Measurements from ENCODE around the gene MCTP2. TPM values are rescaled to one million over a fixed set of nuclear protein-coding genes. Genes with fewer than 3 reads are reported as not detected.
"Not testable (repeated sequence)": the region's sequence is repeated elsewhere in the genome, so short reads cannot be mapped to it uniquely, and the experiment has no call there.

Gene MCTP2
- polyA plus RNA-seq, 4 donors: 18.4 to 20.4 (median 19.5) TPM

- no peak for DNase-seq (ENCODE audit: low read depth in 4 of 4, low spot score in 3 of 4)
Measured at GRCh38 chr15:94235041-94235440, 3.7 kb downstream of the MCTP2 start.

GRCh38 chr15:94235646-94236045 lies 4.3 kb downstream of the MCTP2 start:
- no peak for DNase-seq (ENCODE audit: low read depth in 4 of 4, low spot score in 3 of 4)

- no peak for DNase-seq (ENCODE audit: low read depth in 4 of 4, low spot score in 3 of 4)
Measured at GRCh38 chr15:94236608-94237007, 5.2 kb downstream of the MCTP2 start.

- DNase-seq (ENCODE audit: low read depth in 4 of 4, low spot score in 3 of 4): no peak
Measured at GRCh38 chr15:94237903-94238302, 6.5 kb downstream of the MCTP2 start.

GRCh38 chr15:94238539-94239118 lies 7.3 kb downstream of the MCTP2 start:
- no peak for DNase-seq (ENCODE audit: low read depth in 4 of 4, low spot score in 3 of 4)

GRCh38 chr15:94239474-94239873 lies 8.1 kb downstream of the MCTP2 start:
- DNase-seq (ENCODE audit: low read depth in 4 of 4, low spot score in 3 of 4): no peak

- no peak for DNase-seq (ENCODE audit: low read depth in 4 of 4, low spot score in 3 of 4)
Measured at GRCh38 chr15:94240480-94240879, 9.1 kb downstream of the MCTP2 start.

GRCh38 chr15:94242257-94242656 lies 10.9 kb downstream of the MCTP2 start:
- DNase-seq (ENCODE audit: low read depth in 4 of 4, low spot score in 3 of 4): no peak

GRCh38 chr15:94243003-94243402 lies 11.6 kb downstream of the MCTP2 start:
- DNase-seq (ENCODE audit: low read depth in 4 of 4, low spot score in 3 of 4): not testable (repeated sequence)

- DNase-seq (ENCODE audit: low read depth in 4 of 4, low spot score in 3 of 4): no peak
Measured at GRCh38 chr15:94243418-94243817, 12.1 kb downstream of the MCTP2 start.

GRCh38 chr15:94246016-94246415 lies 14.7 kb downstream of the MCTP2 start:
- no peak for DNase-seq (ENCODE audit: low read depth in 4 of 4, low spot score in 3 of 4)

GRCh38 chr15:94247789-94248638 lies 16.7 kb downstream of the MCTP2 start:
- no peak for DNase-seq (ENCODE audit: low read depth in 4 of 4, low spot score in 3 of 4)

- no peak for DNase-seq (ENCODE audit: low read depth in 4 of 4, low spot score in 3 of 4)
Measured at GRCh38 chr15:94250801-94251200, 19.4 kb downstream of the MCTP2 start.

- no peak for DNase-seq (ENCODE audit: low read depth in 4 of 4, low spot score in 3 of 4)
Measured at GRCh38 chr15:94252223-94252766, 20.9 kb downstream of the MCTP2 start.

GRCh38 chr15:94252906-94253491 lies 21.6 kb downstream of the MCTP2 start:
- DNase-seq (ENCODE audit: low read depth in 4 of 4, low spot score in 3 of 4): no peak

GRCh38 chr15:94253742-94254141 lies 22.4 kb downstream of the MCTP2 start:
- DNase-seq (ENCODE audit: low read depth in 4 of 4, low spot score in 3 of 4): no peak

- DNase-seq (ENCODE audit: low read depth in 4 of 4, low spot score in 3 of 4): no peak
Measured at GRCh38 chr15:94255540-94255939, 24.2 kb downstream of the MCTP2 start.

- no peak for DNase-seq (ENCODE audit: low read depth in 4 of 4, low spot score in 3 of 4)
Measured at GRCh38 chr15:94256511-94256910, 25.1 kb downstream of the MCTP2 start.

GRCh38 chr15:94257776-94258175 lies 26.4 kb downstream of the MCTP2 start:
- DNase-seq (ENCODE audit: low read depth in 4 of 4, low spot score in 3 of 4): not testable (repeated sequence)

- DNase-seq (ENCODE audit: low read depth in 4 of 4, low spot score in 3 of 4): no peak
Measured at GRCh38 chr15:94258246-94258645, 26.9 kb downstream of the MCTP2 start.

- DNase-seq (ENCODE audit: low read depth in 4 of 4, low spot score in 3 of 4): no peak
Measured at GRCh38 chr15:94259121-94259751, 27.9 kb downstream of the MCTP2 start.
